K562 (cell line): ENCODE measurements around the gene TNFRSF11A. TPM values are rescaled to one million over a fixed set of nuclear protein-coding genes. Genes with fewer than 3 reads are reported as not detected.

Experiments used
- BRD9 ChIP-seq: fragments of 450-650 bp; IDR thresholded peaks from 2 replicates; pipeline ENCODE4 v1.6.1; 2018; ENCODE audit warnings: low read depth; ENCODE audit not compliant: partially characterized antibody
- ESRRA ChIP-seq: fragments of 450-650 bp; IDR thresholded peaks from 2 replicates; pipeline ENCODE4 v1.6.1; 2014; ENCODE audit warnings: low read depth, mild to moderate bottlenecking, moderate library complexity, borderline replicate concordance
- GATAD2A ChIP-seq: fragments of 450-650 bp; IDR thresholded peaks from 2 replicates; pipeline ENCODE4 v1.6.1; 2017
- PTRF ChIP-seq: fragments of 450-650 bp; IDR thresholded peaks from 2 replicates; pipeline ENCODE4 v1.6.1; 2016; ENCODE audit warnings: mild to moderate bottlenecking, missing genetic modification characterization, missing compliant biosample characterization
- RBM22 ChIP-seq: fragments of 200-400 bp; formaldehyde crosslinking; IDR thresholded peaks from 2 replicates; pipeline ENCODE4 v1.6.1; 2018; ENCODE audit warnings: low read length, low read depth; ENCODE audit not compliant: poor library complexity, severe bottlenecking
- ZNF174 ChIP-seq: fragments of 250-450 bp; sonication (Bioruptor Pico); IDR thresholded peaks from 2 replicates; pipeline ENCODE4 v1.4.0; 2020; ENCODE audit warnings: mild to moderate bottlenecking
- ZNF507 ChIP-seq: conservative IDR thresholded peaks from 2 replicates; pipeline ENCODE4 v1.6.1; 2017; ENCODE audit warnings: missing genetic modification characterization, missing compliant biosample characterization
- ZNF785 ChIP-seq: fragments of 250-450 bp; sonication (Bioruptor Pico); IDR thresholded peaks from 2 replicates; pipeline ENCODE4 v1.4.0; 2020; ENCODE audit warnings: mild to moderate bottlenecking
- polyA plus RNA-seq, 8 experiments: library from polyadenylated mRNA; depleted of rRNA in 4 of 8; stranded (reverse) in 5 of 8; unstranded in 3 of 8; fragments of >200 nt; fragmentation: Nextera tagmentation in 2 of 8; fragmentation: Illumina TruSeq in 1 of 8; extraction: Ambion mirVana in 2 of 8; extraction: Trizol in 1 of 8; gene quantifications; 2 replicates each; pipeline versions ENCODE4 v1.2.1 to v1.2.3, GENCODE V29; 2011 to 2014; ENCODE audit warnings: inconsistent platforms in 1 of 8, missing spikeins in 1 of 8
- total RNA-seq, 7 experiments: library from RNA; depleted of rRNA in 6 of 7; stranded (reverse); fragments of >200 nt in 6 of 7; fragmentation: Illumina TruSeq in 2 of 7; extraction: Trizol in 2 of 7; gene quantifications; 2 replicates each; pipeline versions ENCODE4 v1.2.1 to v1.2.3, GENCODE V29; 2011 to 2021; ENCODE audit warnings: low replicate concordance in 1 of 7
- TF ChIP-seq, protein P1 (sequence below), 2 experiments: fragments of 450-650 bp in 1 of 2; sonication (generic) in 1 of 2; formaldehyde crosslinking in 1 of 2; IDR thresholded peaks; 2 replicates each; pipeline versions ENCODE4 v1.7.1 to v1.9.0; 2016 to 2022; ENCODE audit warnings: inconsistent platforms in 1 of 2, mild to moderate bottlenecking in 1 of 2, missing genetic modification reagents in 1 of 2
- TF ChIP-seq, protein P2 (sequence below), 2 experiments: fragments of 450-650 bp in 1 of 2; IDR thresholded peaks; 2 replicates each; pipeline ENCODE4 v1.6.1; 2011 to 2017; ENCODE audit warnings: low read depth in 2 of 2, antibody characterized with exemption in 1 of 2, borderline replicate concordance in 1 of 2, low read length in 1 of 2, mild to moderate bottlenecking in 1 of 2, mixed read lengths in 1 of 2; ENCODE audit not compliant: control insufficient read depth in 1 of 2
- TF ChIP-seq, protein P3 (sequence below): IDR thresholded peaks from 3 replicates; pipeline ENCODE4 v1.6.1; 2011; ENCODE audit warnings: borderline replicate concordance, mild to moderate bottlenecking, moderate library complexity; ENCODE audit not compliant: insufficient read length; ENCODE audit errors: extremely low read depth

The TNFRSF11A gene
- total and polyA plus RNA-seq, 9 of the 15 experiments (the other 6 are each of a cell fraction or from before 2014, with no cell fraction given): 0.03 to 0.06 (median 0.04) TPM; not detected in 6

DNA sequence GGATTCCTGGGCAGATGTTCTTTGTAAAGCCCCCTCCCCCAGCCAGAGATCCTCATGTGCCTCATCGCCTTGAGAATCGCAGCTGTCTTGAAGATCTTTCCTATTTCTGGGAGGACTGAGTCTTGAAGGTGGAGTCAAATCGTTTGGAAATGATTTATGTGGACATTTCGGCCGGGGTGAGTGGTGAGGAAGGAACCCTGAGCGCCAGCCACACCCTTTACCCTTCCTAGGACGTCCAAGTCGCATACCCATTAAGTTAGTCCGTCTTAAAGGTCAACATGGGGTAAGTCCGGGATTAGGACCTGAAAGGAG is 112.9 kb downstream of the TNFRSF11A start (continued):
- TF ChIP-seq, protein P1, sequence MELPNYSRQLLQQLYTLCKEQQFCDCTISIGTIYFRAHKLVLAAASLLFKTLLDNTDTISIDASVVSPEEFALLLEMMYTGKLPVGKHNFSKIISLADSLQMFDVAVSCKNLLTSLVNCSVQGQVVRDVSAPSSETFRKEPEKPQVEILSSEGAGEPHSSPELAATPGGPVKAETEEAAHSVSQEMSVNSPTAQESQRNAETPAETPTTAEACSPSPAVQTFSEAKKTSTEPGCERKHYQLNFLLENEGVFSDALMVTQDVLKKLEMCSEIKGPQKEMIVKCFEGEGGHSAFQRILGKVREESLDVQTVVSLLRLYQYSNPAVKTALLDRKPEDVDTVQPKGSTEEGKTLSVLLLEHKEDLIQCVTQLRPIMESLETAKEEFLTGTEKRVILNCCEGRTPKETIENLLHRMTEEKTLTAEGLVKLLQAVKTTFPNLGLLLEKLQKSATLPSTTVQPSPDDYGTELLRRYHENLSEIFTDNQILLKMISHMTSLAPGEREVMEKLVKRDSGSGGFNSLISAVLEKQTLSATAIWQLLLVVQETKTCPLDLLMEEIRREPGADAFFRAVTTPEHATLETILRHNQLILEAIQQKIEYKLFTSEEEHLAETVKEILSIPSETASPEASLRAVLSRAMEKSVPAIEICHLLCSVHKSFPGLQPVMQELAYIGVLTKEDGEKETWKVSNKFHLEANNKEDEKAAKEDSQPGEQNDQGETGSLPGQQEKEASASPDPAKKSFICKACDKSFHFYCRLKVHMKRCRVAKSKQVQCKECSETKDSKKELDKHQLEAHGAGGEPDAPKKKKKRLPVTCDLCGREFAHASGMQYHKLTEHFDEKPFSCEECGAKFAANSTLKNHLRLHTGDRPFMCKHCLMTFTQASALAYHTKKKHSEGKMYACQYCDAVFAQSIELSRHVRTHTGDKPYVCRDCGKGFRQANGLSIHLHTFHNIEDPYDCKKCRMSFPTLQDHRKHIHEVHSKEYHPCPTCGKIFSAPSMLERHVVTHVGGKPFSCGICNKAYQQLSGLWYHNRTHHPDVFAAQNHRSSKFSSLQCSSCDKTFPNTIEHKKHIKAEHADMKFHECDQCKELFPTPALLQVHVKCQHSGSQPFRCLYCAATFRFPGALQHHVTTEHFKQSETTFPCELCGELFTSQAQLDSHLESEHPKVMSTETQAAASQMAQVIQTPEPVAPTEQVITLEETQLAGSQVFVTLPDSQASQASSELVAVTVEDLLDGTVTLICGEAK (IDR thresholded peaks at IDR 0.05): no peak
- TF ChIP-seq, protein P1 (CRISPR knock-in tag; IDR thresholded peaks at IDR 0.05): no peak
- TF ChIP-seq ESRRA (peak; percentile 43; the same call in 1 of the 2 replicates), ZNF785 (no peak), BRD9 (no peak), PTRF (tag) (no peak), ZNF507 (tag) (no peak), RBM22 (no peak), GATAD2A (no peak), ZNF174 (no peak)
- TF ChIP-seq, protein P2, sequence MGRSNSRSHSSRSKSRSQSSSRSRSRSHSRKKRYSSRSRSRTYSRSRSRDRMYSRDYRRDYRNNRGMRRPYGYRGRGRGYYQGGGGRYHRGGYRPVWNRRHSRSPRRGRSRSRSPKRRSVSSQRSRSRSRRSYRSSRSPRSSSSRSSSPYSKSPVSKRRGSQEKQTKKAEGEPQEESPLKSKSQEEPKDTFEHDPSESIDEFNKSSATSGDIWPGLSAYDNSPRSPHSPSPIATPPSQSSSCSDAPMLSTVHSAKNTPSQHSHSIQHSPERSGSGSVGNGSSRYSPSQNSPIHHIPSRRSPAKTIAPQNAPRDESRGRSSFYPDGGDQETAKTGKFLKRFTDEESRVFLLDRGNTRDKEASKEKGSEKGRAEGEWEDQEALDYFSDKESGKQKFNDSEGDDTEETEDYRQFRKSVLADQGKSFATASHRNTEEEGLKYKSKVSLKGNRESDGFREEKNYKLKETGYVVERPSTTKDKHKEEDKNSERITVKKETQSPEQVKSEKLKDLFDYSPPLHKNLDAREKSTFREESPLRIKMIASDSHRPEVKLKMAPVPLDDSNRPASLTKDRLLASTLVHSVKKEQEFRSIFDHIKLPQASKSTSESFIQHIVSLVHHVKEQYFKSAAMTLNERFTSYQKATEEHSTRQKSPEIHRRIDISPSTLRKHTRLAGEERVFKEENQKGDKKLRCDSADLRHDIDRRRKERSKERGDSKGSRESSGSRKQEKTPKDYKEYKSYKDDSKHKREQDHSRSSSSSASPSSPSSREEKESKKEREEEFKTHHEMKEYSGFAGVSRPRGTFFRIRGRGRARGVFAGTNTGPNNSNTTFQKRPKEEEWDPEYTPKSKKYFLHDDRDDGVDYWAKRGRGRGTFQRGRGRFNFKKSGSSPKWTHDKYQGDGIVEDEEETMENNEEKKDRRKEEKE (IDR thresholded peaks at IDR 0.05; ENCODE audit: borderline replicate concordance in 1 of 2, control insufficient read depth in 1 of 2, low read depth in 2 of 2, low read length in 1 of 2): no peak
- TF ChIP-seq, protein P3, sequence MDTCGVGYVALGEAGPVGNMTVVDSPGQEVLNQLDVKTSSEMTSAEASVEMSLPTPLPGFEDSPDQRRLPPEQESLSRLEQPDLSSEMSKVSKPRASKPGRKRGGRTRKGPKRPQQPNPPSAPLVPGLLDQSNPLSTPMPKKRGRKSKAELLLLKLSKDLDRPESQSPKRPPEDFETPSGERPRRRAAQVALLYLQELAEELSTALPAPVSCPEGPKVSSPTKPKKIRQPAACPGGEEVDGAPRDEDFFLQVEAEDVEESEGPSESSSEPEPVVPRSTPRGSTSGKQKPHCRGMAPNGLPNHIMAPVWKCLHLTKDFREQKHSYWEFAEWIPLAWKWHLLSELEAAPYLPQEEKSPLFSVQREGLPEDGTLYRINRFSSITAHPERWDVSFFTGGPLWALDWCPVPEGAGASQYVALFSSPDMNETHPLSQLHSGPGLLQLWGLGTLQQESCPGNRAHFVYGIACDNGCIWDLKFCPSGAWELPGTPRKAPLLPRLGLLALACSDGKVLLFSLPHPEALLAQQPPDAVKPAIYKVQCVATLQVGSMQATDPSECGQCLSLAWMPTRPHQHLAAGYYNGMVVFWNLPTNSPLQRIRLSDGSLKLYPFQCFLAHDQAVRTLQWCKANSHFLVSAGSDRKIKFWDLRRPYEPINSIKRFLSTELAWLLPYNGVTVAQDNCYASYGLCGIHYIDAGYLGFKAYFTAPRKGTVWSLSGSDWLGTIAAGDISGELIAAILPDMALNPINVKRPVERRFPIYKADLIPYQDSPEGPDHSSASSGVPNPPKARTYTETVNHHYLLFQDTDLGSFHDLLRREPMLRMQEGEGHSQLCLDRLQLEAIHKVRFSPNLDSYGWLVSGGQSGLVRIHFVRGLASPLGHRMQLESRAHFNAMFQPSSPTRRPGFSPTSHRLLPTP: no peak
